GM19455 (cell line): Measurements from ENCODE around the gene GSTM5.
"Not testable (repeated sequence)": the region's sequence is repeated elsewhere in the genome, so short reads cannot be mapped to it uniquely, and the experiment has no call there.

Source experiments
- ATAC-seq: cut with Tn5 transposase; IDR thresholded peaks from one replicate; pipeline ENCODE4 v1.9.1; 2021; ENCODE audit not compliant: unreplicated experiment

GSTM5 gene

DNA sequence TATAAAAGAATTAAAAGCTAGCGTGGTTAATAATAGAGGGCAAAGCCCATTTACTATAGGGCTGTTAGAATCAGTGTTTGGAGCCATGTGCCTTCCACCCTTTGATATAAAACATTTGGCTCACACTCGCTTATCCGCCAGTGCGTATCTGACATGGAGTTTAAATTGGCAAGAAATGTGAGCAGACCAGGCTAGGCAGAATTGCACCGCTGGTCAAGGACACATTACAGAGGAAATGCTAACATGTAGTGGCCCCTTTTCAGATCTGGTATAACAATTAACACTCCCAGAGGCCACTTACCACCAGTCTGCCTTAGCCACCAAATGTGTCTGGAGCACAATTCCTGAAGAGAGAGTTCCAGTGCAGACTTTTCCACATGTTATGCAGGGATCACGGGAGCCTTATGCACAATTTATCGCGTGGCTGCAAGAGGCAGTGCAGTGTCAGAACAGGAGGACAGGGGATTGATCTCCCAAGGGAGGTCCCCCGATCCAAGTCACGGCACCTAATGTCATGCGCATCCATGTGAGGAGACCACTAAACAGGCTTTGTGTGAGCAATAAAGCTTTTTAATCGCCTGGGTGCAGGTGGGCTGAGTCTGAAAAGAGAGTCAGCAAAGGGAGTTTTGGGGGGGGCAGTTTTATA lies 14.8 kb downstream of the GSTM5 start:
- no peak for ATAC-seq

DNA sequence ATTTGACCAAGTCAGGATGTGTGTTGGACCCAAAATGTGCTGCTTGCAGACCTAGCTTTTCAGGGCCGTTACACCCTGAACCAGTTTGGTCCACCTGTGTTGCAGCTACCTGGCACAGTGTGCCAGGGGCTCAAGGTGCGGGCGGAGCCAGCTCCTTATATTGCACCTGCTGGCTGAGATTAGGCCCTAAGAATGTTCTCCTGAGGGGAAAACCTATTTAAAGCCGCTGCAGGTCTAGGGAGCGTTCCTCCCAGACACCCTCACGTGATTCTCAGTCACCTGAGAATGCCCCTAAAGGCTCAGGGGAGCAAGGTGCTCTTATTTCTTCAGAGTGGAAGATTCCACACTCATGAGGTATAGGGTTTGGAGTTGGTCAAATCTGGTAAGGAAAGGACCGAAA lies 16.8 kb downstream of the GSTM5 start:
- ATAC-seq: no peak

- no peak for ATAC-seq
Observed at GRCh38 chr1:109730666-109731065, 18.6 kb downstream of the GSTM5 start.

DNA sequence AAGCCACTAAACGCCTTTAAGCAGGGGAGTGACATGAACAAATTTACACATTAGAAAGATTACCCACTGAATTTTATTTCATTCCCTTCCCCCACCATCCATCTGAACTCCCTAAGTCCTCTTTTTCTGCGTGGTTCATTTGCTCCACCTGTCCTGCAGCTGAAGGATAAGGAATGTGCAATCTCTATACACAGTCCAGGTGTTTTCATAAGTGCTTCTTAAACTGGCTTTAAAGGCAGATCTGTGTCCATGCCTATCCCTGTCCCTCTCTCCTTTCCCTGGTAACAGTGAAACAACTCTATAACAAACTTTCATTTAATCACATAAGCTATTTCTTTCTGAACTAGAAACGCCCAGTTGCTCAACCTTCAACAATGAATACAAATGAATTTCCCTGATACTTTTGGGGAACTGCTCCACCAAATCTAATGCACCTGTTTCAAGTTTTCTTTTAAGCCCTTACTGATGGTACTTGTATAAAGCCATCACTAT lies 20.4 kb downstream of the GSTM5 start:
- ATAC-seq: no peak

DNA sequence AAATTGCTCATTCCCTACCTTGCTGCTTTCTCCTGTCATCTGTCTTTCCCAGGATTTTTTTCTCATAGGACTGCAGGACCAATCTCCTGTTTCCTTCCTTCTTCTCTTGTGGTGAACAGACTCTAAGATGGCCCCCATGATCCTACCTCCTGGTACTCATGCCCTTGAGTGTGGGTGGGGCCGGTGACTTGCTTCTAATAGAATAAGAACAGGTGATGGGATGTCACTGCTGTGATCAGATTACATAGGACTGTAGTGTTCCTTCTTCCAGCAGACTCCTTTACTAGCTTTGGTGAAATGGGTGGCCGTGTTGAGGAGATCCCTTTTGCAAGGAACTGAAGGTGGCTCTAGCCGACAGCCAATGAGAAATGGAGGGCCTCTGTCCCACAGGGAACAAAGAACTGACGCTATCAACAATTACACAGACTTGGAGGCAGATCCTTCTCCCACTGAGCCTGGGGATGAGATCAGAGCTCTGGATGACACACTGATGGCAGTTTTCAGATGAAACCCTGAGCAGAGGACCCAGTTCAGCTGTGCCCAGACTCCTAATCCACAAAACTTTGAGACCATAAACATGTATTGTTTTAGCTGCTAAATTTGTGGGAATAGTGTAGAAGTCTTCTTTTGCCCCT lies 21.3 kb downstream of the GSTM5 start:
- no peak for ATAC-seq

GRCh38 chr1:109739738-109740614 lies 27.9 kb downstream of the GSTM5 start:
- ATAC-seq: peak; percentile 92

- no peak for ATAC-seq
Observed at GRCh38 chr1:109740615-109741373, 28.7 kb downstream of the GSTM5 start, which contains the start of gene GSTM3. TSS of gene GSTM3 (minus strand) at chr1:109741038. CDS start at chr1:109740287, 751 bp downstream.

GRCh38 chr1:109748311-109748710 lies 36.3 kb downstream of the GSTM5 start:
- not testable (repeated sequence) for ATAC-seq

GRCh38 chr1:109749221-109749620 lies 37.2 kb downstream of the GSTM5 start:
- ATAC-seq: no peak

DNA sequence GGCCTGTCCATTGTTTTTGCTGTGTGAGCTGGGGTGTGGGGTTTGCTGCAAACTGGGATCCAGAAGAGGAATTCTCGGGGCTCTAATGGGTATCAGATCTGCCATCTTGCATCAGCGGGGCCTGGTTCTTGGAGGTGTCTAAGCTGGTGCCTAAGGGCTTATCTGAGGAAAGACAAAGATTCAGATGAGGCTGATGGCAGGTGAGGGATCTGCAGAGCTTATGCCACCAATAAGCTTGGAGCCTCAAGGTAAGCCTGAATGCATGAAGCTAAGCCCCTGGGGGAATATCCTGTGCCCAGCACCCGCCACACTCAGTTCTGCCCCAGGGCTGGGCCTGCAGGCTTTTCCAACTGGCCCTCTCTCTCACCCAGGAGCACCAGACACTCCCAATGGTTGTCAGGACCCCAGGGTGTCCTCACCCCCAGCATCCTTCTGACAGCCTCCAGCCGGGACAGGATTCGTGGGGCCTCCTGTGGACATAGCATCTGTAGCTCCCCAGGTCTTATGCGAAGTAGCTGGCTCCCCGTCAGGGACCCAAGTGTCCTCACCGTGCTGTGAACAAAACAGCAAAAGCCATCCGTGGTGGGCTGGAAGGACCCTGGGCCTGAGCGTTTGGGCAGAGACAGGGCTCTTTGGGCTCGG lies 38.3 kb downstream of the GSTM5 start:
- no peak for ATAC-seq

DNA sequence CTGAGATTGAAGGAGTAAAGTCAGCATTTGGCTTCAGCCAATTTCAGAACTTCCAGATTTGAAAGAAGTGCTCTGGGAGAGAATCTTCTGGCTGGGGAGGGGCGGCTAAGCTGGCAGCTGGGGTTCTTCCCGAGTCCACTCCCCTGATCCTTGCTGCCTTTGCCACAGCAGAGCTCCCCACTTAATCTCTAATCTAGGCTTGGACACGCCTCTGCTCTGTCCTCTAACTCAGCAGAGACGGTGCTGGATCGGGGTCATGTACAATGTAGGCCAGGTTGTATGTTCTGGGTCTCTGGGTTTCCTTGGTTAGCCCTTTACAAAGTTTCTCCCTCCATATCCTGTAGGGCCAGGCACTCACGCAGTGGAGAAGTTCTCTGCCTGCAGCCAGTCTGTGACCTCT lies 38.9 kb downstream of the GSTM5 start:
- ATAC-seq: no peak

GRCh38 chr1:109751531-109752260 lies 39.6 kb downstream of the GSTM5 start:
- no peak for ATAC-seq

- ATAC-seq: no peak
Observed at GRCh38 chr1:109754738-109755137, 42.7 kb downstream of the GSTM5 start.

- ATAC-seq: not testable (repeated sequence)
Observed at GRCh38 chr1:109756325-109756724, 44.3 kb downstream of the GSTM5 start.

DNA sequence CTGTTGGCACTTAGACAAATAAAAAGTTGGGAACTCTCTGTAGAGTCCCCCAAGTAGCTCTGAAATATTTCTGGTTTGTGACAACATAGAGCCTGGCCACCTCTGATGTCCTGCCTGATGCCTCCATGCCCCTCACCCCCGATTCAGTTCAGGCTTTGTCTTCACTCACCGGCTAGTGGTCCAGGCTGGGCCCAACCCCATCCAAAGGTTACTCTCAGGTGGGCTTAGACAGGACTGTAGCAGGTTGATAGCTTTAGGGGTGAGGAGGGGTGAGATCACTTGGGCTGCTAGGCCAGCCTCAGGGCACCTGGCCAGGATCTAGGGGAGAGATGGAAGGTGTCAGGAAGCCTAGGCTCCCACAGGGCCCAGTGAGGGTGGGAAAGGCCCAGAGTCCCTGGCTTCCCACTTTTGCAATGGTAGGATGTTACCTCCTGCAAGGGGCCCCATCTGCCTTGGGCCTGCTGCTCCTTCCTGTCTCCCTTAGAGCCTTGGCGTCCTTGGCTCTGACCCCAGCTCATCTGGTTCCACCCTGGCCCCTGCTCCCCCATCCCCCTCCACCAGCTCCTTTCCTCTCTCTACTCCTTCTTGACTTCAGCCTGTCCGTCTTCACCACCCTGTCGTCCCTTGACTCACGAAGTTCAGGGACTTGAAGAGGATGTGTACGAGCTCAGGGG lies 44.9 kb downstream of the GSTM5 start:
- ATAC-seq: no peak

GRCh38 chr1:109757936-109758786 lies 46.1 kb downstream of the GSTM5 start:
- no peak for ATAC-seq

GRCh38 chr1:109759513-109760334 lies 47.7 kb downstream of the GSTM5 start:
- no peak for ATAC-seq
